GM21423 (cell line): ENCODE measurements around the gene DNAH2.

ENCODE experiments used
- ATAC-seq: cut with Tn5 transposase; IDR thresholded peaks from one replicate; pipeline ENCODE4 v1.9.1; 2021; ENCODE audit warnings: mild to moderate bottlenecking, moderate library complexity; ENCODE audit not compliant: unreplicated experiment

The DNAH2 gene

DNA sequence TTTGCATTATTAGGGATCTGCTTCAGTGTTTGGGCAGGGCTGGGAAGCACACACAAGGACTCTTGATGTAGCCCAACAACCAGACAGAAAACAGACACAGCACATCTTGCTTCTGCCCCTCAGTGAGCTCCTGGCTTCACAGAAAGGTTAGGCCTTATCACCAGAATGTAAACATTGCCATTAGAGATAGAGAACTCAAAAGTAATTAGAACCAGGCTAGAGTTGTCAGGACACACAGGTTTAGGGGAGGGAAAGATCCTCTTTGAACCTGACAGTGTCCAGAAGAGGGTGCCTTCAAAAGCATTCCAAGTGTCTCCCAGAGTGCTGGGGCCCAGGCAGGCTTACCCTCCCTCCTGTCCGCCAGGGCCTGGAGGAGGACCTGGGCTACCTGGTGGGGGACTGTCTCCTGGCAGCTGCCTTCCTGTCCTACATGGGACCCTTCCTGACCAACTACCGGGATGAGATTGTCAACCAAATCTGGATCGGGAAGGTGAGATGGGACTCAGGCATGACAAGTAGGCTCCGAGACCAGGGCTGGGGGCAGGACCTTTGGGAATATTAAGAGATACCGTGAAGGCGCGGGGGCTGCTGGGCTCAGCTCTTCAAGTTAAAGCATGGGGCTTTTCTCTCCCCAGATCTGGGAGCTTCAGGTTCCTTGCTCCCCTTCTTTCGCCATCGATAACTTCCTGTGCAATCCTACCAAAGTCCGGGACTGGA lies 99.5 kb downstream of the DNAH2 start:
- ATAC-seq, result no peak

DNA sequence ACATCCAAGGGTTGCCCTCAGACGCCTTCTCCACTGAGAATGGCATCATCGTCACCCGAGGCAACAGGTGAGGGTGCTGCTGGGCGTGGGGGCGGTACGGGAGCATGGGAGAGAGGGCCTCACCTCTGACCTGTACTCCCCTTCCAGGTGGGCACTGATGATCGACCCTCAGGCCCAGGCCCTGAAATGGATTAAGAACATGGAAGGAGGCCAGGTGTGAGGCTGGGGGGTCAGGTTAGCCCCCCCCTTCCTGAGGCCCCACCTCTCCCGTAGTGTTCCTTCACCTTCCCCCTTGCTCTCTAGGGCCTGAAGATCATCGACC lies 100.1 kb downstream of the DNAH2 start:
- no peak for ATAC-seq

DNA sequence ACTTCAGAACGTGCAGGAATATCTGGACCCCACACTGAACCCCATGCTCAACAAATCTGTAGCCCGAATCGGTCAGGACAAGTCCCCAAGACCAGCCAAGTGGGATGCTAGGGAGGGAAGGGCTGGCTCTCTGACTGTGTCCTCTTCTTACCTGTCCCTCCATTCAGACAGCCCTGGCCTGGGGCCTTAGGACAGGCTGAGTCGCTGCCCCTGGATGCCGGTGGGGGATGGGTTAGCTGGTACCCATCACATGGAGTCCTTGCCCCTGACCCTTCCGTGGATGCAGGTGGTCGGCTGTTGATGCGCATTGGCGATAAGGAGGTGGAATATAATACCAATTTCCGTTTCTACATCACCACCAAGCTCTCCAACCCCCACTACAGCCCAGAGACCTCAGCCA lies 100.5 kb downstream of the DNAH2 start:
- no peak for ATAC-seq

DNA sequence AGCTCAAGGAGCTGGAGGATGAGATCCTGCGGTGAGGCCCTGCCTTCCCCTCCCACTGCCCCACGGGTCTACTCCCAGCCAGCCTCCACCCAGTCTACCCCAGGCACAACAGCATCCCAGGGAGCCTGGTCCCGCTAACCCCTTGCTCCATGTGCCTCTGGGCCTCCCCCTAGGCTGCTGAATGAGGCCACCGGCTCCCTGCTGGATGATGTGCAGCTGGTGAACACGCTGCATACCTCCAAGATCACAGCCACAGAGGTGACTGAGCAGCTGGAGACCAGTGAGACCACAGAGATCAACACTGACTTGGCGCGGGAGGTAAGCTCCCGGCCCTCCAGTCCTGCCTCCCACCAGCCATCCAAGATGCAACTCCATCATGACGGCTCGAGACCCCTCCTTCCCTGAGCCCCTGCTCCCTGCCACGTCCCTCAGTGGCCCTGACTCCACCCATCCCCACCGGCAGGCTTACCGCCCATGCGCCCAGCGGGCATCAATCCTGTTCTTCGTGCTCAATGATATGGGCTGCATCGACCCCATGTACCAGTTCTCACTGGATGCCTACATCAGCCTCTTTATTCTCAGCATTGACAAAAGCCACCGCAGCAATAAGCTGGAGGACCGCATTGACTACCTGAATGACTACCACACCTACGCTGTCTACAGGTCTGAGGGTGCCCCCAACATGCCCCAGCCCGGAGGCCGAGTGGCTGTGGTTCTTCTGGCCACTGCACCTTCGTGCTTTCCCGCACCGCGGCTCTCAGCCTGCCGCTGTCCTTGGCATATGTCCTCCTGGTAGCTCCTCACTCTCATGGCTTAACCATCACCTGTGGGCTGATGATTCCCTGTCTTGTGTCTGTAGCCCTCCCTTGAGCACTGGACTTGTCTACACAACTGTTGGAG lies 101.5 kb downstream of the DNAH2 start:
- ATAC-seq, result no peak

DNA sequence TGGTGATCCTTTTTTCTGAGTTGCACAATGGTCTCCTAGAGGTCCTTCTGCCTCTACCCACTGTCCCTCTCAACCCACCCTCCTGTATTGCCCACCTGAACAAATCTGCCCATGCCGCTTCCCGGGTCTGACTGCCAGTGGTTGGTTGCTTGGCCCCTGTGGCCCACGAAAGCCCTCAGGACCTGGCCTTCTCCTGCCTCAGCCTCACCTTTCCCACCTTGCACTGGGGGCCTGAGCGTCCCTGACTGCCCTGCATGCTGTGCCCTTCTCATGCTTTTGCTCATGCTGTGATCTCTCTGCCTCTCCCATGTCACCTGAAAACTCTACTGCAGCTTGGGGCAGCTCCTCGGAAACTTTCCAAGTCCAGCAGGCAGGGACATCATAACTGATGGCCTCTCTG lies 102.7 kb downstream of the DNAH2 start:
- ATAC-seq, result no peak

DNA sequence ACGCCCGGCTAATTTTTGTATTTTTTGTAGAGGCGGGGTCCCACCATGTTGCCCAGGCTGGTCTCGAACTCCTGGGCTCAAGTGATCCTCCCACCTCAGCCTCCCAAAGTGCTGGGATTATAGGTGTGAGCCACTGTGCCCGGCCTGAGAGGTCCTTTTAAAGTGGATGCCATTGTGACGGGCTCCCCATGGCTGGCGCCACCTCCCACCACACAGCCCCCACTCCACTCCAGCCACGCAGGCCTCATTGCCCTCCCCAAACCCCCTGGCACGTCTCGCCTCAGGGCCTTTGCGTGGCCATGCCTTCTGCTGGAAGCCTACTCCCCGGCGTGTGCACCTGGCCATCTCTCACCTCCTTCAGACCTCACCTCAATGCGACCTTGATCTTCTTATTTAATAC lies 104.6 kb downstream of the DNAH2 start:
- no peak for ATAC-seq

DNA sequence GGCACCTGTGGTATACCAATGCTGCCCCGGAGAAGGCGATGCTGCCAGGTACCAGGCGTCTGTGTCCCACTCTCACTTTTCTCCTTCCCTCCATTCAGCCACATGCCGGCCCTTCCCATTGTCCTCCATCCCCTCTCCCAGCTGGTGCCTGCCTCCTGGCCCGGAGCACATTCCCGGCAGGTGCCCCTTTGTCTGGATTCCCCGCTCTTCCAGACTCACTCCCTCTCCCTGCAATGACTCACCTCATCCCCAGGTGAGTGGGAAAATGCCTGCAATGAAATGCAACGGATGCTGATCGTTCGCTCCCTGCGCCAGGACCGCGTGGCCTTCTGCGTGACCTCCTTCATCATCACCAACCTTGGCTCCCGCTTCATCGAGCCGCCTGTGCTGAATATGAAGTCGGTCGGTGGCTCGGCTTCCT lies 106.0 kb downstream of the DNAH2 start:
- ATAC-seq, result no peak

DNA sequence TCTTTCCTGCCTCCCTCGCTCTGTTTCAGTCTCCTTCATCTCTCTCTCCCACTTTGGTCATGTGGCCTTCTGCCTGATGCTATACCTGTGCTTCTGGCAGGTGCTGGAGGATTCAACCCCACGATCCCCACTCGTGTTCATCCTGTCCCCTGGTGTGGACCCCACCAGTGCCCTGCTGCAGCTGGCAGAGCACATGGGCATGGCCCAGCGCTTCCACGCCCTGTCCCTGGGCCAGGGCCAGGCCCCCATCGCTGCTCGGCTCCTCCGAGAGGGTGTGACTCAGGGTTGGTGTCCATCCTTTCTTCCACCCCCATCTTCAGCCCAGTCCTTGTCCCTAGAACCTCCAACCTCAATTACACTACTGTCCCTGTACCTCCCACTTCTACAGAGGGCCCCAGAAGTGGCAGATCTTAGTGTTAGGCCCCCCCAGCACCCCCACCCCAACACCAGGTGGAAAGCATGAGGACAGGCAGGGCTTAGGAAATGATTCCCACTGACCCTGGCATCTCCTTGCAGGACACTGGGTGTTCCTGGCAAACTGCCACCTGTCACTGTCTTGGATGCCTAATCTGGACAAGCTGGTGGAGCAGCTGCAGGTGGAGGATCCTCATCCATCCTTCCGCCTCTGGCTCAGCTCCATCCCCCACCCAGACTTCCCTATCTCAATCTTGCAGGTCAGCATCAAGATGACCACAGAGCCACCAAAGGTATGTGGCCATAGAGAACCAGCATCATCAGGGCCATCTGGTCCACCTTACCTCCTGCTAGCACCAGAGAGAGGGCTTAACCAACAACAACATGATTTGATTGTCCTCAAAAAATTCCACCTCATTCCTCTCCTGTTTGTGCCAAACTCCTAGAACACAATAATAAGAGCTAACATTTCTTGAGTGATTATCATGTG lies 106.7 kb downstream of the DNAH2 start:
- no peak for ATAC-seq

DNA sequence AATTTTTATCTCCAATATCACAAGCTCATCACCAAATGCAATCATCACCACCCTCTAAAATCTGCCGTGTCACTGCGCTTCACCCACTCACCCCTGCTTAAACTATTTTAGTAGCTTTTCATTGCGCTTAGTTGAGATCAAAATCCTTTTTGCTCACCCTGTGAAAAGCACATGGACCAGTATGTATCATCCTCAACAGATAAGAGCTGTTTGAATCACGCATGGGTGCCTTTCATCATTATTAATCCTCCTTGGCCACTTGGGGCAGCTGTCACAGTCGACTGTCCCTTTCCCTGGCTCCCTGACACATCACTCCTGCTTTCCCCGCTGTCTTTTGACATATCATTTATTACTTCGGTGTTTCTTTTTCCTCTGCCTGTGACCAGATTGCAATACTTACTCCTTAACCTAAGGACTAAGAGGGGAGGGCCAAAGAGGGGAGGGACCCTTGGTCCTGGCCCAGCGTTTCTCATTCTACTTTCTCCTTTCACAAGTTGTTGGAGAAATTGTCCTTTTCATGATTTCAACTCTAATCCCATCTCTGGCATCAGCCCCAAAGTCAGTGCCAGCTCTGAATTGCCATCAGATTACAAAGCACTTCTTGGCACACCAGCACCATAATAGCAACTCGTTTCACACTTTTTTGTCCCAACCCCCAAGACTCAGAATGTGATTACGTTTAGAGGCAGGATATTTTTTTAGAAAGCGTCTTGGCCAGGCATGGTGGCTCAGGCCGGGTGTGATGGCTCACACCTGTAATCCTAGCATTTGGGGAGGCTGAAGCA lies 107.9 kb downstream of the DNAH2 start:
- ATAC-seq, result no peak

DNA sequence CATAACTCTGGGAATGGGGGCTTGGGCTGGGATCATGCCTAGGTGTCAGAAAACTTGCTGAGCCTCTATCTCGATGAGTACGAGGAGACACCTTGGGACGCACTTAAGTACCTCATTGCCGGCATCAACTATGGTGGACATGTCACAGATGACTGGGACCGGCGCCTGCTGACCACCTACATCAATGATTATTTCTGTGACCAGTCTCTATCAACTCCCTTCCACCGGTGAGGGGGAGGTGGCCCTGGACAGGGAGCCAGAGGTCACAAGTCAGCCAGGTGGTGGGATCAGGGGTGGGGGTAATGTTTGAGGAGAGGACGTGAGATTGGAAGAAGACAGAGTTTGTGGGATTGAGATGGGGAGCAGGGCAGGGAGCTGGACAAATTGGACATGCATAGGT lies 113.1 kb downstream of the DNAH2 start:
- no peak for ATAC-seq

DNA sequence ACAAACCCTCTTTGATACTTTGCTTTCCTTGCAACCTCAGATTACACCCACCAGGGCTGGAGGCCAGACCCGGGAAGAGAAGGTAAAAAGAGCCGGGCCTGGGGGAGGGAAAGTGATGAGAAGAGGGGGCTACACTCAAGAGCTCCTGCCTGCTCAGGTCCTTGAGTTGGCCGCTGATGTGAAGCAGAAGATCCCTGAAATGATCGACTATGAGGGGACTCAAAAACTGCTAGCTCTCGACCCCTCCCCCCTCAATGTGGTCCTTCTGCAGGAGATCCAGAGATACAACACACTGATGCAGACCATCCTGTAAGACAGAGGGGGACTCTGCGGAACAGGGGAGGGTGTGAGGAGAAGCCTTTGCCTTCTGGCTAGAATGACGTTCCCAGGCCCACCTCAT lies 113.7 kb downstream of the DNAH2 start:
- ATAC-seq, result no peak

DNA sequence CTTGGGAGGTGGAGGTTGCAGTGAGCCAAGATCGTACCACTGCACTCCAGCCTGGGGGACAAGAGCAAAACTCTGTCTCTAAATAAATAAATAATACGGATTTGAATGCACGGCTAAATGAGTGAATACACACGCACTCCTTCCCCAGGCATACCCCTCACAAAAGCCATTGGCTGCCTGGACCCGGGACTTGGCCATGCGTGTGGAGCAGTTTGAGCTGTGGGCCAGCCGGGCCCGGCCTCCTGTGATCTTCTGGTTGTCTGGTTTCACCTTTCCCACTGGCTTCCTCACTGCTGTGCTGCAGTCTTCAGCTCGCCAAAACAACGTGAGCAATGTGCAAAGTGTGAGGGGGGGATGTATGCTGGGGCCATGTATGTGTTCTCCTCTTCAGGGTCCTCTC lies 114.9 kb downstream of the DNAH2 start:
- ATAC-seq, result no peak

DNA sequence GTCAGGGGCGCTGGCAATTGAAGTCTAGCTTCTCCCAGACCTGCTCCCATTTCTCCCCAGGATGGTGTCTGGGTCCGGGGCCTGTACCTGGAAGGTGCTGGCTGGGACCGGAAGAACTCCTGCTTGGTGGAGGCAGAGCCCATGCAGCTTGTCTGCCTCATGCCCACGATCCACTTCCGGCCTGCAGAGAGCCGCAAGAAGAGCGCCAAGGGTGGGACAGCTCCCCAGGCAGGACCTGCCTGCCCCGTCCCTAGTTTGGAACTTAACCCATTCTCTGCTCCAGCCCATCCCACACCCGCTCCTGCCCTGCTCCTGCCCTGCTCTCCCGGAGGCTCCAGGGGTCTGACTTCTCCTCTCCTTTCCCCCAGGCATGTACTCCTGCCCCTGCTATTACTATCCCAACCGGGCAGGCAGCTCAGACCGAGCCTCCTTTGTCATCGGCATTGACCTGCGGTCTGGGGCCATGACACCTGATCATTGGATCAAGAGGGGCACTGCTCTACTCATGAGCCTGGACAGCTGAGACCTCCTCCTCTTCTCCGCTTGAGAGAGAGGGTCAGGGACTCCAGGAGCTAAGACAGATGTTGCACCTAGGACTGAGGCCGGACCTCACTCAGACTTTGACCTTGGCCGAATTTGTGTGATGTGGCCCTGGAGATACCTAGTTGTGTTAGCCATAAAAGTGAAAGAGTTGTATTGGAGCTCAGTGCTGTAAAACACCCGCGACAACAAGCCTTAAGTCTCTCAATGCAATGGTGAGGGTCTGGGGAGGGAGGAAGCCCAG lies 115.7 kb downstream of the DNAH2 start:
- ATAC-seq, result no peak

DNA sequence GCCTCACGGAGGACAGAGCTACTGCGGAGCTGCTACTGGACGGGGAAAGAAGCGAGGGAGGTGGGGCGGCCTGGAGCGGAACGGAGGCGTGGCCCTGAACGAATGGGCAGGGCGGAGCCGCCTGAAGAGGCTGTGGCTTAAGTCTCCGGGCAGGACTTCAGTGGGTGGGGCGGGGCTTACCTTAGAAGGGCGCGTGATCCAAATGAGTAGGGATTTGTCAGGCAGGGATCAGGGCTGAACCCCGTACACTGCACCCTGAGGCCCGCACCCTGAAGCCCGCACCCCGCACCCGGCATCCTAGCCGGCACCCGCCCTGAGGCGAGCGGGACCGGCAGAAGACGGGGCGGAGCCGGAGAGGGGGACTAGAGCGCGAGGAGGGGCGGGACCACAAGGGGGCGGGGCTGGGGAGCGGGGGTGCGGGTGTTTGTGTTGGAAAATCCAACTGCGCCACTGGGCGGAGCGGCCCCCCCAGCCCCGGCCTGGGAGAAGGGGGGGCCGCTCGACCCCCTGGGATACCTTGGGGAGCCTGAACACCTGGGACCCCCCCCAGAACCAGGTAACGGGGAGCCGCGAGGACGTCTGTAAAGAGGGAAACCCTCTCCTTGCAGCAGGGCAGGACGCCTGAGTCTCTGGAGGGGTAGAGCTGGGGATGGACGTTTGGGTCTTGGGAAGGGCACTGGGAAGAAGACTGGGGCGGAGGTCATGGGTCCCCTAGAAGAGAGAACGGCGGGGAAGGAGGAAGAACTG lies 116.4 kb downstream of the DNAH2 start, which contains the start of gene KDM6B:
Gene KDM6B (plus strand): TSS at position 423 of the 747 bp plus-strand sequence. CDS start 11,338 bp downstream, outside the sequence.
- peak; percentile 32 for ATAC-seq

DNA sequence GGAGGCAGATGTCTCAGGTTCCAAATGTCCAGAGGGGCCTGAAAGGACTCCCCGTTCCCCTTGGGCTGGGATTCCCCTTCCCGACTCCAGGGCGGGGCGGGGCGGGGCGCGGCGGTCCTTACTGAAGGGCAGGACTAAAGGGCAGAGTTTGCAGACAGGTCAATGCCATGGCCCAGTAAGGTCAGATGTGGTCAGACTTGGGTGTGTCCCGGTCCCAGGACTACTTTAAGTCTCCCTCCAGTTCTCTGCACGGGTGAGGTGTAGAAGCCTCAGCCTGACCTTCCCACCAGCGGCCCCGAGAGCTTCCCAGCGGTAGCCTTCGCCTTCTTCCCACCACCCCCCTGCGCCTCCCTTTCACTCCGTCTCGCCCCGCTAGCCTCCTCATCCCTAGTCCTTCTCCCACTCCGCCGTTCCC lies 117.0 kb downstream of the DNAH2 start:
- peak; percentile 4 for ATAC-seq

DNA sequence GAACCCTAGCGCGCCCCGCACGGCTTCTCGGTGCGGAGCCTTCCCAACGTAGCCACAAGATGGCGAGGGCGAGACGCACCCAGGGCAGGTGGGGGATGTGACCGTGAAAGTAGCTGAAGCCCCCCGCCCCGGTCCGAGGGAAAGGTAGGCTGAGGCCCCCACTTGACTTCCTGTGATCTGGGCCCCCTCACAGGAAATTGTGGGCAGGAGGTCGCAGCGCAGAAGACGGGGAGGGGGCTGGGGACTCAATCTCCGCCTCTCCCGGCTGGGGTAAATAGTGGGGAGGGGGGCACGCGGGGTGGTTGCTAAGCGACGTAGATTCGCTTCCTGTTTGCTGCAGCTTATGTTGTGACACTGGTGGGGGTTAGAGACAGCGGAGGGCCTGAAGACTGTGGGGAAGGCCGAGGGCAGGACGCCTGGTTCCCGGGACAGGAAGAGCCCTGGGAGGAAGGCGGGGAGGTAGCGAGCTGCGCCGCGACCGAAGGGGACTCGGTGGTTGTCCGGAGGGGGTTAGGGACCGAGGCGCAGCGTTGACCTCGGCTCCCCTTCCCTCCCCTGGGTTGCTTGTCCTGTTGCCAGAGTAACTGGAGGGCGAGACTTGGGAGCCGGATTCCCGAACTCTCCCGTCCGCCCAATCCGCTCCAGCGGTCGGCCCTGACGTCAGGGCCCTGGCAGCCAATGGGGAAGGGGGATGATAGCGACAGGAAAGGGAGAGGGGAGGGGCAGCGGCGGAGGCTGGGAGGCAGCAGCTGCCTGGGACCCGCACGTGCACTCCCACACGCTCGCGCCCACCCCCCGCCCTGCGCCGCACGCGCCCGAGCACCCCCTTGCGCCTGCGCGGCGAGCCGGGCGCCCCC lies 117.6 kb downstream of the DNAH2 start:
- ATAC-seq, result peak; percentile 40

DNA sequence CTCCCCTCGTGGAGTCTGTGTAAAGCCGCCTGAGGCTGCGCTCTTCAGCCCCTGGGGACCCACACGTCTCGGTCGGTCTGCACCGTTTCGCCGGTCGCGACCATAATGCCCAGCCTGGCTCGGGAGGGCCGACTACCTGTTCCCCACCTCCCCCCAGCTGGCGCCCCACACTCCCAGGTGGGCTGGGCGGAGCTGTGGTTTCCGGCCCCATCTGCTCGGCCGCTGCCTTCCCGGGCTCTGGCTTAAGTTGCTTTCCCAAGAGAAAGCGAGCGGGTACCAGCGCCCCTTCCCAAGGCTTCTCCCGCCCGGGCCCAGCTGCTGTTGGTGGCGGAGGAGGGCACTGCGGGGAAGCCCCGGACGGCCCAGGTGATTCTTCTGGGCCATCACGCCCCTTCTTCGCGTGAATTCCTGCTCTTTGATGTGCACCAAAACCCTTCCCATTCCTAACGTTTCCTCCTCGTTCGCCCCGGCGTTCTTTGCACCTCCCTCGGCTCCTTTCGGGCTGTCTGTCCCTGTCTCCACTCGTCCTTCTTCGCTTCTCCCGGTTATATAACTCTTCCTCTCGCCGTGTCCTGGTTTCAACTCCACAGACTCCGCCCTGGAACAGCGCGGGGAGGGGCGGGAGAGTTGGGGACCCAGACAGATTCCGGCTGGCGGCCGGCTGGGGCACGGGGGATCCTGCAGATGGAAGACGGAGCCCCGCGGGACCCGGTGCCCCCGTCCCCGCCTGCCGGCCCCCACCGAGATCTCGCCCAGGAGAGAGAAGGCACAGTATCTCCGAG lies 118.5 kb downstream of the DNAH2 start:
- peak; percentile 24 for ATAC-seq
